ENCODE data around the gene ADH6.
"Not testable (repeated sequence)": the region's sequence is repeated elsewhere in the genome, so short reads cannot be mapped to it uniquely, and the experiment has no call there.

DNA sequence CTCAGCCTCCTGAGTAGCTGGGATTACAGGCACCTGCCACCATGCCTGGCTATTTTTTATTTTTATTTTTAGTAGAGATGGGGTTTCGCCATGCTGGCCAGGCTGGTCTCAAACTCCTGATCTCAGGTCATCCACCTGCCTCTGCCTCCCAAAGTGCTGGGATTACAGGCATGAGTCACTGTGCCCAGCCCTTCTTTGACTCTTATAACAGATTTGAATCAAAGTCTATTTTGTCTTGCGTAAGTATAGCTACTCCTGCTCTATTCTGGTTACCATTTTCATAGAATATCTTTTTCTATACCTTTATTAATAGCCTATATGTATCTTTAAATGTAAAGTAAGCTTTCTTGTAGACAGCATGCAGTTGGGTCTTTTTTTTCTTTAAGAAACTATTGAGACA is 14.4 kb upstream of the ADH6 start:
- TF ChIP-seq, protein P1, sequence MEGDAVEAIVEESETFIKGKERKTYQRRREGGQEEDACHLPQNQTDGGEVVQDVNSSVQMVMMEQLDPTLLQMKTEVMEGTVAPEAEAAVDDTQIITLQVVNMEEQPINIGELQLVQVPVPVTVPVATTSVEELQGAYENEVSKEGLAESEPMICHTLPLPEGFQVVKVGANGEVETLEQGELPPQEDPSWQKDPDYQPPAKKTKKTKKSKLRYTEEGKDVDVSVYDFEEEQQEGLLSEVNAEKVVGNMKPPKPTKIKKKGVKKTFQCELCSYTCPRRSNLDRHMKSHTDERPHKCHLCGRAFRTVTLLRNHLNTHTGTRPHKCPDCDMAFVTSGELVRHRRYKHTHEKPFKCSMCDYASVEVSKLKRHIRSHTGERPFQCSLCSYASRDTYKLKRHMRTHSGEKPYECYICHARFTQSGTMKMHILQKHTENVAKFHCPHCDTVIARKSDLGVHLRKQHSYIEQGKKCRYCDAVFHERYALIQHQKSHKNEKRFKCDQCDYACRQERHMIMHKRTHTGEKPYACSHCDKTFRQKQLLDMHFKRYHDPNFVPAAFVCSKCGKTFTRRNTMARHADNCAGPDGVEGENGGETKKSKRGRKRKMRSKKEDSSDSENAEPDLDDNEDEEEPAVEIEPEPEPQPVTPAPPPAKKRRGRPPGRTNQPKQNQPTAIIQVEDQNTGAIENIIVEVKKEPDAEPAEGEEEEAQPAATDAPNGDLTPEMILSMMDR (conservative IDR thresholded peaks at IDR 0.05): not testable (repeated sequence)
- not testable (repeated sequence) for TF ChIP-seq ZFX (IDR thresholded peaks at IDR 0.05)

Measured in C4-2B (cell line).